SH-SY5Y (cell line): ENCODE results near the gene FRMD5.

Experiments used
- GATA2 ChIP-seq: IDR thresholded peaks from 2 replicates; pipeline ENCODE4 v1.6.1; 2011; ENCODE audit warnings: mild to moderate bottlenecking, low read depth, low read length
- GATA3 ChIP-seq: IDR thresholded peaks from 2 replicates; pipeline ENCODE4 v1.6.1; 2011; ENCODE audit warnings: low read depth, mild to moderate bottlenecking, low read length, moderate library complexity

DNA sequence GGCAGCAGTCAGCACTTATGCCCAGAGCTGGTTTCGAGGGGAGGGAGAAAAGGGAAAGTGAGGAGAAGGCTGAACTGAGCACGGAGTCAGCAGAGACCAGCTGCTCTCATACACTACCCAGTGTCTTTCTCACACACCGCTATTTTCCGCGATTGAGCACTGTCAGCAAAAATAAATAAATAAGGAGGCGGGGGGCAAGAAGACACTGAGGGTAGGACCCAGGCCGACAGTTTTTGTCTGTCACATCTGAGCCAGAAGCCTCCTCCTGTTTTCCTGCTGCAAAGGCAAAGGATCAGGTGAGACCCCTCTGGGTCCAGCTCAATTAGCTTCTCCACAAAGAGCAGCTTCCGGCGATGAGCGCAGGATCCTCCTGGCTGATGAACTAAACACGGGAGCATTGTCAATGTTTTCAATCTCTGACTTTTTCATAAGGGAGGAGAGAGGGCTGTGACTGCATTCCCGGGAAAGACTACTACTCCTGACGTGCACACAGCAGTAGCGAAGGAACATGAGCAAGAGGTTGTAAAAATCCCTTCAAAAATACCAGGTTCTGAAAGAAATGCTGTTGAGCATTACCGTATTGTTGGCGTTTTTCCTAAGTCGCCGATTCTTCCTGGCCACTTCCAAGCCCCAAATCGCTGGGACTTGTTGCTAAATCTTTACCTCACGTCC lies 1.3 kb downstream of the FRMD5 start:
- TF ChIP-seq GATA3: no peak
- TF ChIP-seq GATA2: no peak
